AML-193 (cell line): Measurements from ENCODE around the gene TMEM115.

Experiments
- DNase-seq, 2 experiments: peaks; one replicate each; lab custom pipeline; 2025; lab: John Stamatoyannopoulos, UW

Gene TMEM115

GRCh38 chr3:50333744-50334328, 25.5 kb downstream of the TMEM115 start:
- DNase-seq: no peak

- DNase-seq: no peak
Measured at GRCh38 chr3:50331364-50331907, 27.9 kb downstream of the TMEM115 start.

- DNase-seq: no peak
Measured at GRCh38 chr3:50330330-50330729, 29.0 kb downstream of the TMEM115 start.

DNA sequence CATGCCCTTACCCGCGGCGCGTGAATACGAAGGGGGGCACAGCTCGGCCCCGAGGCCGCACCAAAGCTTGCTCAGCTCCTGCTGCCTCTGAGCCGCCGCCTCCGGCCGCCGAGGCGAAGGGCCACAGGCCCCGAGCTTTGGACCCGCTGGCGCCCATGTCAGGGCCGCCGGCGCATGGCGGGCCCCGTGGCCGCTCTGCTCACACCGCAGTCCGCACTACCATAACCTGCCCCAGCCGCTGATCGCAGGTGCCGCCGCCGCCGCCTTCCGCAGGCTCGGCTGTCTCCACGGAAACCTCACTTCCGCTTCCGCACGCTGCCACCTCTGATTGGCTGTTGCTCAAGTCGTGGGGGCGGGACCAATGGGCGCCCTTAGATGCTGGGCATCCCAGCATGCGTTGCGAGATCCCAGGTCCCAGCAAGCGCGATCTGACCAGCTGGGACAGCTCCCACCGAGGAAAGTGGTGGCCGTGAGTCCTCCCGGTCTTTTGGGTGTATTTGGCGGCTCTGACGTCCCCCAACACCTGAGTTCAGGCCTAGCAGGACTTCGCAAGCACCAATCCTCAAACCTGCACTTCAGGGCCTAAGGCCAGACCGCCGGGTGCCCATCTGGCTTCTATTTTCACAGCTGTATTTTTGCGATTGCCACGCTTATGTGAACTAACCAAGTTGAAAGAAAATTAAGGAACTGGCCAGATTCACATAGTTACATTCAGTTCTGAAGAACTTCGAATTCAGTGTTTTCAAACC, 31.2 kb downstream of the TMEM115 start, which contains the start of gene TUSC2:
TUSC2 (minus strand) TSS at position 281 of the 749 bp plus-strand sequence; CDS start at position 157, 124 bp downstream.
- peak; percentile 98 to 99 for DNase-seq

- no peak for DNase-seq
Measured at GRCh38 chr3:50327129-50327528, 32.2 kb downstream of the TMEM115 start.

DNA sequence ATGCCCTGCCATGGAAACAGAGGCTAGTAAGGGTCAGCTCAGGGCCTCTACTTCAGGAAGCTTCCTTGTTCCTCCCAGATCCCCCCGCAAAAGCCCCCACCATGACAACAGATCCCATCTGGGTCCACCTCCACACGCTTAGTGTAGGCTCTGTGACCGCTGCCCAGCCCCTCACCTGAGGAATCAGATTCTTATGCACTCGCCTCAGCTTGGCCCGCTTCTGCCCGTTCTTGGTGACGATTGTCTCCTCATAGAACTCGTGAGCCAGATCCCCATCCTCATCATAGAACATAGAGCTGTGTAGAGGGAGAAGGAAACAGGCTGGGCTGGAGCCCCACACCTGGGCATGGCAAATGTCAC, 33.2 kb downstream of the TMEM115 start:
- DNase-seq: no peak

DNA sequence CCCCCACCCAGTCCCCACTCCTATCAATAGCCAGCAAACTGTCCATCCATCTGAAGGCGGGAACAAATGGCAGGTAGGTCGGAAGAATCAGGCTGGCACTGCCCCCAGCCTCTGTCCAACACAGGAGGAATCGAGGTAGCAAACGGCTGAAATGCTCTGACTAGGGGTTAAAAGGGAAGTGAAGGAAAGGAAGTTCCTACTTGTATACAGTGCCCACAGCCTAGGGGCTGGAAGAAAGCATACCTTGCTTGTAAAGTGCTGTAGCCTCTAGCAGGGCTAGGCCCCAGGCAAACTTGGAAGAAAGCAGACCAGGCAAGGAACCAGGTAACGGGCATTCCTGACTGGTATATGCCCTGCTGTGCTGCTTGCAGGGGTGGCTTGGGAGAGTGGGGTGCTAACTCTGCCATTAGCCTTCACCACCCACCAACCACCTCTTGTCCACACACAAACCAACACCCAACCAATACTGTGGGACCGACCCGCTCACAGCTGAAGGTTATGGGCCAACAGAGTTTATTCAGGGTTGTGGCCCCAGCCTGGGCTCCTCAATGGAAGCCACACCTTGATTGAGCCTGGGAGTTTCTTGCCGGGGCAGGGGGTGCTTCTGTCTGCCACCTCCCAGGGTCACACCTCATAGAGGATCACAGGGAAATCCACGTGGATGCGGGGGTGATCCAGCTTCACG, 33.7 kb downstream of the TMEM115 start:
- DNase-seq: peak; percentile 9 to 31

- DNase-seq: no peak
Measured at GRCh38 chr3:50325113-50325480, 34.2 kb downstream of the TMEM115 start.

DNA sequence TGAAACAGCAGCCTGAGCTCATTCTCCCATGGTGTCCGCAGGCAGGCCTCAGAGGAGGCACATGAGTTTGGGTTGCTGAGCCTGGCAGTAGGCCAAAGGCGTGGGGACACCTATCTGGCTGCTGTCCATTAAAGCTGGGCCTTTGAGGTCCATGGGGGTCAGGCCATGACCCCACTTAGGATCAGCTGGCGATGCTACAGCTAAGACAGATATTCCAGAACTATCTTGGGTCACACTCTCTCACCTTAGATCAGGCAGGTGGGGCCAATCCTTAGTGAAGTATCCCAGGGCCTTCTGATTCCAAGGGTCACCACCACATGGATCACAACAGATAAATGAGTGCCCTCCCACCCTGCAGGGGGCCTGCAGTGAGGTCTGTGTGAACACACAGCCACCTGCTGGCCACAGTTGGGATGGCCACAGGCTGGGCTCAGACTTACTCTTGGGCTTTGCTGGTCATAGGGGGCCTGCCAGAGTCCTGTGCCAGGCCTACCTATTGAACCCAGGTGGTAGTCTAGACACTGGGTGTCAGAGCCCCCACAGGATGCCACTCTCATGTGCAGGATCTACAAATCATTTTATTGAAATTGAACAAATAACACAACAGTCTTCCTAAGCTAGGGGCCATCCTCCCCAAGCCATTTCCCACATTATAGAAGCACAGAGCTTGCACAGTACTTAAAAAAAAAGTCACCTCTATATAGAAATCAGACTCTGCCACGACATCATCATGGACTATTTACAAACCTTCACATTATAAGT, 34.8 kb downstream of the TMEM115 start:
- peak; percentile 58 to 68 for DNase-seq

DNA sequence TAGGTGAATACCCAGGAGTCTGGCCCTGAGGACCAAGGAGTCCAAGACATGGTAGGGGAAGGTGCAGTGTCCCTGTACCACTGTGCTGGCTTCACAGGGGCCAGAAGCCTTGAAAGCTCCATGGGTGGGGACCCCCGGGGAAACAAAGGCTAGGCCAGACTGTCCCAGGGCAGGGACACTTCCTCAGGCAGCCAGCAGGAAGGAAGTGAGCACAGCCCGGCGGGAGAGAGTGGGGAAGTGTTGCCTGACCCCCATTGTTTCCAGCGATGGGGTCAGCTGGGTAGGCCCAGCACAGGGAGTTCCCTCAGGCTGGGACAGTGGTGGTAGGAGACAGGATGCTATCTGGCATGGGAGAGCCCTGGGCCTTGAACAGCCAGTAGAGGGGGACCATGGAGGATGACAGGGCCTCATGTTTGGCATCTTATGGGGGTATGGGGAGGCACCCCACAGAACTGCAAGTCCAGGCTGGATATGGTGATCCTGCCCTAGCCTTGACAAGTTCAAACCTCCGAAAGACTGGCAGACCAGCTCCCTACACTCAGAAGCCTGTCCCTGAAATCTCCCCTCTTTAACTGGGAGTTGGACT, 35.6 kb downstream of the TMEM115 start:
- DNase-seq: no peak

DNA sequence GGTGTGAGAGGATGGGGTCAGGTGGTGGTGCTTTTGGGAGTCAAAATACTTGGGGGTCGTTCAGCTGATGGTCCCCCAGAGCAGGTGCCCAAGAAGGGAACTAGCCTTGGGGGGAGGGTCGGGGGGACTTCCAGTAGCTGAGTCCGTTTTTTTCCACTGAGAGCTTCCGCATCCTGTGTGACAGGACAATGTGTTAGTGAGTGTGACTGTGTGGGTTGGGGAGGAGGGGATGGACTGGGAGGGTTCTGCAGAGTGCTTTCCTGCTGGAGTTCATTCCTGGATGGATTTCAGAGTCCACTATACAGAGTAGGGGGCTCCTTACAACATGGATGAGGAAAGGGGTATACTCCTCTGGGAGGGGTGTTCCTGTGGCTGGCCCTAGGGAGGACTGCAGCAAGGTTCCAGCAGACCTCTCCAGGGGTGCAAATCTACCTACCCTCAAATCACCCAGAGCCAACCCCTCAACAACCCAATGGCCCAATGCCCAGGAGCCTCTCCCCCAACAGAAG, 36.2 kb downstream of the TMEM115 start:
- DNase-seq: no peak

GRCh38 chr3:50322386-50323091, 36.8 kb downstream of the TMEM115 start, which contains the start of gene HYAL2:
Gene HYAL2, minus strand, starts transcription at chr3:50322745. Its CDS starts 2,256 bp downstream, at chr3:50320489.
- DNase-seq: no peak

GRCh38 chr3:50322115-50322385, 37.3 kb downstream of the TMEM115 start:
- no peak for DNase-seq

DNA sequence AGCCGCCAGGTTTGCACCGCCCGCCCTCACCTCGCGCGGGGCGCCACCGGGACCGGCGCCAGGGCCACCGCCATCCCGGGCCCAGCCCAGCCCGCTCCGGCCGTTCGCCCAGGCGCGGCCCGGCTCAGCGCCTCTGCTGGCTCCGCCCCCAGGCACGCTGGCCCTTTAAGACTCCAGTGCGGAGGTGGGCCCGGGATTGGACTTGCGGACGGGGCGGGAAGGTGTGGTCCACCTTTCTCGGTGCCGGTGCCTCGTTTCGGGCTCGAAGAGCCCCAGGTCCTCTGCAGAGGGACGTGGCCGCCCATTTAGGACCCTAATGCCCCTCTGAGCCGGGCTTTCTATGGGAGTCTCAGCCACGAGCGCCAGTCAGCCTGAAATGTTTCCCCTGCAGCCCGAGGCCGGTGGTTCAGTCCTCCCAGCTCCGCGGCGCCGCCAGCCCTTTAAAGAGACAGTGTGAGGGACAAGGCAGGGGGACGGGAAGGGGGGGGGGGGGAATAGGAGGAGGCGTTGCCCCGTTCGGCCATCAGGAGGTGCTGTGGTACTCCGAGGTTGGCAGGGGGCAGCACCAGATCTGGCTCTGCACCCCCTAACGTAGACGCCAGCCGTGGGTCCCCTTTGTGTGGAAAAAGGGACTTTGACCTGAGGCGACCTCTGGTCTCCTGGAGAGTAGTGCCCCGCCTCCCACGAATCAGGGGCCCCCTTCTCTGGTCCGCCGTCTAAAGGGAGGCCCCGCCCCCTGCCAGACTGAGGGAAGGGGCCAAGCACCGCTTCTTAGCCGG, 37.8 kb downstream of the TMEM115 start:
- DNase-seq: peak; percentile 83 to 86

DNA sequence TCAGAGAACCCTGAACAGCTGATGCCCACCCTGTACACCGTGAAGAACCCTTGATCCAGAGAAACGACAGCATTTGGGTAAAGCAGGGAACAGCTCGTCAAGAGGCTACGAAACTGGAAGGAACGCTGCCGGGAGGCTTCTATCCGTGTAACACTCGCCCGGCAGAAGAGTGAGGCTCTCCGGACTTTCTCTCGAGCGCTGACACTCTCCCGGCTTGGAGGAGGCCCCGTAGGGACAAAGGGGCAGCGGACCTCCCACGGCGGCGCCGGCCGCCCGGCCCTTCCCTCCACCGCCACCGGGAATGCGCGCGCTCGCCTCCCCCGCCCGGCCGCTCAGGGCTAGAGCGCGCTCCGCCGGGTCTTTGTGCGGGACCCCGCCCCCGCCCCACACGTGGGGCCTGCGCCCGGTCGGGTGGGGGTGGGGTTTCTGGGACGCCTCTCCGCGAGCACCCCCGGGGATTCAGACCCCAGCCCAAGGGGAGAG, 38.4 kb downstream of the TMEM115 start:
- DNase-seq: peak; percentile 55 to 56

GRCh38 chr3:50319894-50320625, 39.3 kb downstream of the TMEM115 start:
- no peak for DNase-seq

DNA sequence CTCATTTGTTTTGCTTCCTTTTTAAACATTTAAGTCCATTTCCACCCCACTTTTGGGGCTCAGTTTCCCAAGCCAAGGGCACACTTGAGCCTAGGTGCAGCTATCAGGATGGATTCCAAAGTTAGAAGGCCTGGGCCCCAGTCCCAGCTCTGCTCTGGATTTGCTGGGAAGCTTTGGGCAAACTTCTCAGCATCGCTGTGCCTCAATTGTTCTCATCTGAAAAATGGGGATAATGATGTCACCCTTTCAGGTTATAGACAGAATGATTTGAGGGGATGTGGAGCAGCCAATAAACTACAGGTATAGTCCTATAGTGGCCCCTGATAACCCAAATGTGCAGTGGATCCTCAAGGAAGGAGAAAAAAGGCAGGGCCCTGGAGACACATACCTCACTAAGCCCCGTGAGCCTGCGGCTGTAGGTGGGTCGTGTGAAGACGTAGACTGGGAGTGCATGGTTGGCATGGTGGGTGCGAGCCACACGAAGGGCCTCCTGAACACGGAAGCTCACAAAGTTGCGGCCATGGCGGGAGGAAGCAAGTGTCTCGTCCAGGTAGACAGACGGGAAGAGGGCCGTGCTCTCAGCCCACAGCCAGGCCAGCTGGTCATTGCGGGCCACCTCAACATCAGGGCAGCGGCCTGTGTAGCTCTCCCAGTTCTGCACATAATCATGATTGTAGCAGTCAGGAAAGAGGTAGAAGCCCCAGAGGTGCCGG, 40.0 kb downstream of the TMEM115 start:
- no peak for DNase-seq

GRCh38 chr3:50318615-50319014, 40.7 kb downstream of the TMEM115 start:
- no peak for DNase-seq

GRCh38 chr3:50318163-50318562, 41.2 kb downstream of the TMEM115 start:
- DNase-seq: no peak
